ENCODE data around the gene TIGD2.

The TIGD2 gene

DNA sequence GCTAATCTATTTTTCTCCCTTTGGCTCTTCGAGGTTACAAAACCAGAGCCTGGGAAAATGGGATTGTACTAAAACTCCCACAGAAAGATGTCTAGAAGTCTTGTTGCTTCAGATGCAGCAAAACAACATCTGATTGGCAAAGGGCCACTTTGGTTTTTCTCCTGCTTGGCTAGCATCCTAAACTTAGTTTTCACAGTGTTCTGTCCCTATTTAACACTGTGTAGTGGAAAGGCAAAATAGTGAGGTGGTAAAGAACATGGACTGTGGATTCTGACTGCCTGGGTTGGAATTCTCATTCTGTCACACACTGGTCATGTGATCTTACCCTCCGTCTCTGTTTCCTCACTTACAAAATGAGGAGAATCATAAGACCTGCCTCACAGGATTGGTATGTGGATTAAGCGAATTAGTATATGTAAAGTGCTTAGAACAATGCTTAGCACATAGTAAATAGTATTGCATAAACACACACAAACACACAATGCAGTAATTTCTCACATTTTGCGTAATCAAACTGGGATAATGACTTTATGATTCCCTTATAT is 23.5 kb downstream of the TIGD2 start:
- TF ChIP-seq FOXM1 (IDR thresholded peaks at IDR 0.05; ENCODE audit: borderline replicate concordance, low read depth) (no peak), CEBPB (IDR thresholded peaks at IDR 0.05) (no peak), NFIC (IDR thresholded peaks at IDR 0.05) (no peak), TEAD4 (IDR thresholded peaks at IDR 0.05) (no peak)
- TF ChIP-seq, protein P1, sequence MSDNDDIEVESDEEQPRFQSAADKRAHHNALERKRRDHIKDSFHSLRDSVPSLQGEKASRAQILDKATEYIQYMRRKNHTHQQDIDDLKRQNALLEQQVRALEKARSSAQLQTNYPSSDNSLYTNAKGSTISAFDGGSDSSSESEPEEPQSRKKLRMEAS (IDR thresholded peaks at IDR 0.05): no peak
- TF ChIP-seq, protein P2, sequence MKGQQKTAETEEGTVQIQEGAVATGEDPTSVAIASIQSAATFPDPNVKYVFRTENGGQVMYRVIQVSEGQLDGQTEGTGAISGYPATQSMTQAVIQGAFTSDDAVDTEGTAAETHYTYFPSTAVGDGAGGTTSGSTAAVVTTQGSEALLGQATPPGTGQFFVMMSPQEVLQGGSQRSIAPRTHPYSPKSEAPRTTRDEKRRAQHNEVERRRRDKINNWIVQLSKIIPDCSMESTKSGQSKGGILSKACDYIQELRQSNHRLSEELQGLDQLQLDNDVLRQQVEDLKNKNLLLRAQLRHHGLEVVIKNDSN (IDR thresholded peaks at IDR 0.05): peak; percentile 75

- TF ChIP-seq NFIC (IDR thresholded peaks at IDR 0.05): no peak
- no peak for TF ChIP-seq EP300 (IDR thresholded peaks at IDR 0.05; ENCODE audit: borderline replicate concordance)
- no peak for TF ChIP-seq CEBPB (IDR thresholded peaks at IDR 0.05)
- TF ChIP-seq TCF12 (IDR thresholded peaks at IDR 0.05; ENCODE audit: low read depth): no peak
- no peak for TF ChIP-seq EGR1 (IDR thresholded peaks at IDR 0.05)
- no peak for TF ChIP-seq YY1 (IDR thresholded peaks at IDR 0.05; ENCODE audit: low read depth)
- TF ChIP-seq, protein P1 (IDR thresholded peaks at IDR 0.05): no peak
- no peak for TF ChIP-seq RAD21 (IDR thresholded peaks at IDR 0.05; ENCODE audit: low read depth)
These were observed 25.2 kb downstream of the TIGD2 start for GRCh38 chr4:89136525-89136924.

- TF ChIP-seq NFIC (IDR thresholded peaks at IDR 0.05) (no peak), CREB1 (IDR thresholded peaks at IDR 0.05; ENCODE audit: low read depth) (no peak), EGR1 (IDR thresholded peaks at IDR 0.05) (no peak), TEAD4 (IDR thresholded peaks at IDR 0.05) (no peak), YY1 (IDR thresholded peaks at IDR 0.05; ENCODE audit: low read depth) (no peak), EP300 (IDR thresholded peaks at IDR 0.05; ENCODE audit: borderline replicate concordance) (no peak), ZBTB7A (IDR thresholded peaks at IDR 0.05; ENCODE audit: low read depth) (no peak), RAD21 (IDR thresholded peaks at IDR 0.05; ENCODE audit: low read depth) (no peak), FOXM1 (IDR thresholded peaks at IDR 0.05; ENCODE audit: borderline replicate concordance, low read depth) (no peak), TCF12 (IDR thresholded peaks at IDR 0.05; ENCODE audit: low read depth) (no peak), CEBPB (IDR thresholded peaks at IDR 0.05) (no peak)
- TF ChIP-seq, protein P2 (IDR thresholded peaks at IDR 0.05): no peak
- TF ChIP-seq, protein P1 (IDR thresholded peaks at IDR 0.05): no peak
- TF ChIP-seq, protein P3, sequence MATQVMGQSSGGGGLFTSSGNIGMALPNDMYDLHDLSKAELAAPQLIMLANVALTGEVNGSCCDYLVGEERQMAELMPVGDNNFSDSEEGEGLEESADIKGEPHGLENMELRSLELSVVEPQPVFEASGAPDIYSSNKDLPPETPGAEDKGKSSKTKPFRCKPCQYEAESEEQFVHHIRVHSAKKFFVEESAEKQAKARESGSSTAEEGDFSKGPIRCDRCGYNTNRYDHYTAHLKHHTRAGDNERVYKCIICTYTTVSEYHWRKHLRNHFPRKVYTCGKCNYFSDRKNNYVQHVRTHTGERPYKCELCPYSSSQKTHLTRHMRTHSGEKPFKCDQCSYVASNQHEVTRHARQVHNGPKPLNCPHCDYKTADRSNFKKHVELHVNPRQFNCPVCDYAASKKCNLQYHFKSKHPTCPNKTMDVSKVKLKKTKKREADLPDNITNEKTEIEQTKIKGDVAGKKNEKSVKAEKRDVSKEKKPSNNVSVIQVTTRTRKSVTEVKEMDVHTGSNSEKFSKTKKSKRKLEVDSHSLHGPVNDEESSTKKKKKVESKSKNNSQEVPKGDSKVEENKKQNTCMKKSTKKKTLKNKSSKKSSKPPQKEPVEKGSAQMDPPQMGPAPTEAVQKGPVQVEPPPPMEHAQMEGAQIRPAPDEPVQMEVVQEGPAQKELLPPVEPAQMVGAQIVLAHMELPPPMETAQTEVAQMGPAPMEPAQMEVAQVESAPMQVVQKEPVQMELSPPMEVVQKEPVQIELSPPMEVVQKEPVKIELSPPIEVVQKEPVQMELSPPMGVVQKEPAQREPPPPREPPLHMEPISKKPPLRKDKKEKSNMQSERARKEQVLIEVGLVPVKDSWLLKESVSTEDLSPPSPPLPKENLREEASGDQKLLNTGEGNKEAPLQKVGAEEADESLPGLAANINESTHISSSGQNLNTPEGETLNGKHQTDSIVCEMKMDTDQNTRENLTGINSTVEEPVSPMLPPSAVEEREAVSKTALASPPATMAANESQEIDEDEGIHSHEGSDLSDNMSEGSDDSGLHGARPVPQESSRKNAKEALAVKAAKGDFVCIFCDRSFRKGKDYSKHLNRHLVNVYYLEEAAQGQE (IDR thresholded peaks at IDR 0.05; ENCODE audit: low read depth): no peak
These were observed 25.9 kb downstream of the TIGD2 start for GRCh38 chr4:89137231-89137630.

DNA sequence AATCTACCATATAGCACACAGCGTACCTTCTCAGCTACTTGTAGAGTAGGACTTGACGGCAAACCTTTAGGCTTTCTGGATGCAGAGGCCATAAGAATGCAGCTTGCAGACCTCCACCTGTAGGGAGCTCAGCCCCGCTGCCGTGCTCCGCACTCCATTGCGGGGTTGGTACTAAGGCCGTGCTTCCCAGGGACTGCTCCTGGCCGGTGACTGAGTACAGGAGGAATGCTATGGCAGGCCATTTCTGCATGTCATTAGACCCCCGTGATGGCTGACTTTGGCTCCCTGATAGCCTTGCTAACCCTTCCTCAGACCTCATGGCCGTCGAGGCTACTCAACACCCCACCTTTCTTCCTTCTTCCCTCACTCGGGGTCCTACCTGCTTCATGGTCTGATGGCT is 26.4 kb downstream of the TIGD2 start:
- TF ChIP-seq NFIC (IDR thresholded peaks at IDR 0.05) (no peak), TAF1 (IDR thresholded peaks at IDR 0.05; ENCODE audit: low read depth) (no peak), ZBTB7A (IDR thresholded peaks at IDR 0.05; ENCODE audit: low read depth) (no peak), FOXM1 (IDR thresholded peaks at IDR 0.05; ENCODE audit: borderline replicate concordance, low read depth) (no peak), TCF12 (IDR thresholded peaks at IDR 0.05; ENCODE audit: low read depth) (no peak), RAD21 (IDR thresholded peaks at IDR 0.05; ENCODE audit: low read depth) (no peak), YY1 (IDR thresholded peaks at IDR 0.05; ENCODE audit: low read depth) (no peak)
- TF ChIP-seq, protein P1 (IDR thresholded peaks at IDR 0.05): no peak

- no peak for TF ChIP-seq CEBPB (IDR thresholded peaks at IDR 0.05)
- TF ChIP-seq YY1 (IDR thresholded peaks at IDR 0.05; ENCODE audit: low read depth): no peak
- no peak for TF ChIP-seq EGR1 (IDR thresholded peaks at IDR 0.05)
- TF ChIP-seq TCF12 (IDR thresholded peaks at IDR 0.05; ENCODE audit: low read depth): no peak
- TF ChIP-seq FOXM1 (IDR thresholded peaks at IDR 0.05; ENCODE audit: borderline replicate concordance, low read depth): no peak
- TF ChIP-seq, protein P3 (IDR thresholded peaks at IDR 0.05; ENCODE audit: low read depth): no peak
- no peak for TF ChIP-seq NFIC (IDR thresholded peaks at IDR 0.05)
- TF ChIP-seq ZBTB7A (IDR thresholded peaks at IDR 0.05; ENCODE audit: low read depth): no peak
- TF ChIP-seq TEAD4 (IDR thresholded peaks at IDR 0.05): no peak
- no peak for TF ChIP-seq RAD21 (IDR thresholded peaks at IDR 0.05; ENCODE audit: low read depth)
These were observed 28.9 kb downstream of the TIGD2 start for GRCh38 chr4:89140168-89140759.
